HAP-1 (cell line): ENCODE results near the gene DLG2.
A peak's percentile ranks its signal among the peaks of the same experiment; 100 is the strongest.
"Not testable (repeated sequence)": the region's sequence is repeated elsewhere in the genome, so short reads cannot be mapped to it uniquely, and the experiment has no call there.

Experiments
- DNase-seq, 2 experiments: peaks; one replicate each; pipeline ENCODE4 v3.0.0-alpha.2; 2016 to 2020; ENCODE audit warnings: low spot score in 2 of 2
- H3K27me3 ChIP-seq: fragments of 250-450 bp; sonication (Bioruptor Pico); 2 replicates; pipeline ENCODE4 v1.5.1; 2020; ENCODE audit warnings: low read depth, mild to moderate bottlenecking, moderate library complexity
- H3K36me3 ChIP-seq: fragments of 250-450 bp; sonication (Bioruptor Pico); replicated peaks from 2 replicates; pipeline ENCODE4 v1.5.1; 2020; ENCODE audit warnings: mild to moderate bottlenecking
- H3K4me1 ChIP-seq: fragments of 250-450 bp; sonication (Bioruptor Pico); 2 replicates; pipeline ENCODE4 v1.5.1; 2020; ENCODE audit warnings: mild to moderate bottlenecking
- H3K4me3 ChIP-seq: fragments of 250-450 bp; sonication (Bioruptor Pico); 2 replicates; pipeline ENCODE4 v1.5.1; 2020; ENCODE audit warnings: mild to moderate bottlenecking, moderate library complexity
- H3K9me3 ChIP-seq: fragments of 250-450 bp; sonication (Bioruptor Pico); 2 replicates; pipeline ENCODE4 v1.5.1; 2020; ENCODE audit warnings: mild to moderate bottlenecking, moderate library complexity
- in situ Hi-C: fragments of 300-500 bp; cut with MboI; formaldehyde crosslinking; loops from 3 replicates; pipeline ENCODE4 v1.14.3; 2020; ENCODE audit warnings: low sequenced_read_pairs, inconsistent platforms, mixed read lengths

DLG2 gene

GRCh38 chr11:85295694-85296271, 331.4 kb downstream of the DLG2 start:
- H3K27me3 ChIP-seq: no peaks in the 10 kb centered on the region
- H3K4me1 ChIP-seq: peaks cover 15% of the 10 kb centered on the region
- no peaks in the 10 kb centered on the region for H3K9me3 ChIP-seq
- in situ Hi-C loops: no loop called here
- H3K36me3 ChIP-seq: no peaks in the 10 kb centered on the region
- no peak for DNase-seq
- no peak overlapping the region for H3K4me3 ChIP-seq

- Histone ChIP-seq H3K36me3 (no peaks in the 10 kb centered on the region), H3K9me3 (no peaks in the 10 kb centered on the region), H3K4me1 (peaks cover 13% of the 10 kb centered on the region), H3K4me3 (no peak overlapping the region), H3K27me3 (no peaks in the 10 kb centered on the region)
- in situ Hi-C loops: no loop called here
- no peak for DNase-seq
Observed at GRCh38 chr11:85281550-85281949, 345.6 kb downstream of the DLG2 start.

- in situ Hi-C loops: no loop called here
- H3K9me3 ChIP-seq: no peaks in the 10 kb centered on the region
- H3K4me1 ChIP-seq: peaks cover 13% of the 10 kb centered on the region
- no peaks in the 10 kb centered on the region for H3K27me3 ChIP-seq
- H3K36me3 ChIP-seq: no peaks in the 10 kb centered on the region
- H3K4me3 ChIP-seq: no peak overlapping the region
- DNase-seq: no peak
Observed at GRCh38 chr11:85279267-85279666, 347.9 kb downstream of the DLG2 start.

- in situ Hi-C loops: no loop called here
- H3K36me3 ChIP-seq: no peaks in the 10 kb centered on the region
- no peak overlapping the region for H3K4me3 ChIP-seq
- DNase-seq: no peak
- peaks cover 13% of the 10 kb centered on the region for H3K4me1 ChIP-seq
- H3K27me3 ChIP-seq: no peaks in the 10 kb centered on the region
- H3K9me3 ChIP-seq: no peaks in the 10 kb centered on the region
Observed at GRCh38 chr11:85277693-85278092, 349.5 kb downstream of the DLG2 start.

- H3K4me3 ChIP-seq: no peak overlapping the region
- peaks cover 13% of the 10 kb centered on the region for H3K4me1 ChIP-seq
- no peaks in the 10 kb centered on the region for H3K9me3 ChIP-seq
- no peaks in the 10 kb centered on the region for H3K36me3 ChIP-seq
- no peaks in the 10 kb centered on the region for H3K27me3 ChIP-seq
- in situ Hi-C loops: no loop called here
- DNase-seq: no peak
Observed at GRCh38 chr11:85276332-85276731, 350.8 kb downstream of the DLG2 start.

- H3K9me3 ChIP-seq, H3K27me3 ChIP-seq, in situ Hi-C loops, H3K4me1 ChIP-seq, H3K36me3 ChIP-seq, DNase-seq, H3K4me3 ChIP-seq: not testable (repeated sequence)
Observed at GRCh38 chr11:85270315-85270714, 356.8 kb downstream of the DLG2 start.

- in situ Hi-C loops: no loop called here
- DNase-seq: no peak
- H3K4me1 ChIP-seq: no peaks in the 10 kb centered on the region
- H3K27me3 ChIP-seq: no peaks in the 10 kb centered on the region
- H3K36me3 ChIP-seq: no peaks in the 10 kb centered on the region
- no peak overlapping the region for H3K4me3 ChIP-seq
- H3K9me3 ChIP-seq: no peaks in the 10 kb centered on the region
Observed at GRCh38 chr11:85269109-85269508, 358.0 kb downstream of the DLG2 start.

GRCh38 chr11:85266646-85267045, 360.5 kb downstream of the DLG2 start:
- in situ Hi-C loops: no loop called here
- Histone ChIP-seq H3K4me1 (no peaks in the 10 kb centered on the region), H3K4me3 (no peak overlapping the region), H3K27me3 (no peaks in the 10 kb centered on the region), H3K9me3 (no peaks in the 10 kb centered on the region), H3K36me3 (no peaks in the 10 kb centered on the region)
- DNase-seq: no peak

- no peaks in the 10 kb centered on the region for H3K27me3 ChIP-seq
- H3K4me1 ChIP-seq: peaks cover 6% of the 10 kb centered on the region
- no peaks in the 10 kb centered on the region for H3K9me3 ChIP-seq
- no peak overlapping the region for H3K4me3 ChIP-seq
- DNase-seq: no peak
- H3K36me3 ChIP-seq: no peaks in the 10 kb centered on the region
- in situ Hi-C loops: no loop called here
Observed at GRCh38 chr11:85263328-85263727, 363.8 kb downstream of the DLG2 start.

- DNase-seq: peak in 1 of 2 experiments; percentile 6
- in situ Hi-C loops: no loop called here
Observed at GRCh38 chr11:85257837-85258236, 369.3 kb downstream of the DLG2 start.

GRCh38 chr11:85256433-85256832, 370.7 kb downstream of the DLG2 start:
- Histone ChIP-seq H3K9me3 (no peaks in the 10 kb centered on the region), H3K4me3 (no peak overlapping the region), H3K27me3 (no peaks in the 10 kb centered on the region), H3K36me3 (no peaks in the 10 kb centered on the region), H3K4me1 (peaks cover 29% of the 10 kb centered on the region)
- DNase-seq: peak in 1 of 2 experiments; percentile 44
- in situ Hi-C loops: no loop called here

More at GRCh38 chr11:85257837-85258236, 369.3 kb downstream of the DLG2 start:
- peaks cover 29% of the 10 kb centered on the region for H3K4me1 ChIP-seq
- H3K4me3 ChIP-seq: no peak overlapping the region
- H3K9me3 ChIP-seq: no peaks in the 10 kb centered on the region
- no peaks in the 10 kb centered on the region for H3K27me3 ChIP-seq
- H3K36me3 ChIP-seq: no peaks in the 10 kb centered on the region

- Histone ChIP-seq H3K4me3 (no peak overlapping the region), H3K9me3 (no peaks in the 10 kb centered on the region), H3K4me1 (peaks cover 9% of the 10 kb centered on the region), H3K27me3 (no peaks in the 10 kb centered on the region), H3K36me3 (no peaks in the 10 kb centered on the region)
- no peak for DNase-seq
- in situ Hi-C loops: no loop called here
Observed at GRCh38 chr11:85249482-85249881, 377.7 kb downstream of the DLG2 start.

GRCh38 chr11:85247797-85248196, 379.3 kb downstream of the DLG2 start:
- no peaks in the 10 kb centered on the region for H3K27me3 ChIP-seq
- peaks cover 9% of the 10 kb centered on the region for H3K4me1 ChIP-seq
- in situ Hi-C loops: no loop called here

GRCh38 chr11:85238906-85239305, 388.2 kb downstream of the DLG2 start:
- H3K27me3 ChIP-seq: no peaks in the 10 kb centered on the region
- no peak overlapping the region for H3K4me3 ChIP-seq
- in situ Hi-C loops: no loop called here
- DNase-seq: no peak
- no peaks in the 10 kb centered on the region for H3K36me3 ChIP-seq
- no peaks in the 10 kb centered on the region for H3K9me3 ChIP-seq
- no peaks in the 10 kb centered on the region for H3K4me1 ChIP-seq

More at GRCh38 chr11:85247797-85248196, 379.3 kb downstream of the DLG2 start:
- H3K4me3 ChIP-seq: no peak overlapping the region
- H3K36me3 ChIP-seq: no peaks in the 10 kb centered on the region
- H3K9me3 ChIP-seq: no peaks in the 10 kb centered on the region
- DNase-seq: no peak

- DNase-seq, in situ Hi-C loops: not testable (repeated sequence)
Observed at GRCh38 chr11:85238038-85238437, 389.1 kb downstream of the DLG2 start.

More at GRCh38 chr11:85238038-85238437, 389.1 kb downstream of the DLG2 start:
- not testable (repeated sequence) for H3K4me3 ChIP-seq, H3K4me1 ChIP-seq, H3K27me3 ChIP-seq, H3K9me3 ChIP-seq, H3K36me3 ChIP-seq
